GM23338 (cell line): ENCODE data around the gene CABLES2. TPM values are rescaled to one million over a fixed set of nuclear protein-coding genes. Genes with fewer than 3 reads are reported as not detected.
A peak's percentile ranks its signal among the peaks of the same experiment; 100 is the strongest.

Source experiments
- ATAC-seq: fragments of 200-7000 bp; cut with Tn5 transposase; 3 replicates; pipeline ENCODE4 v1.9.1; 2020
- DNase-seq: peaks from one replicate; pipeline ENCODE4 v3.0.0-alpha.2; 2015; ENCODE audit warnings: low spot score
- H2AFZ ChIP-seq: fragments of 200-600 bp; sonication (generic); 2 replicates; pipeline ENCODE4 v1.8.0; 2016; ENCODE audit warnings: antibody characterized with exemption, mild to moderate bottlenecking, moderate library complexity
- H3F3A ChIP-seq: fragments of 200-600 bp; sonication (generic); replicated peaks from 2 replicates; pipeline ENCODE4 v1.8.0; 2017; ENCODE audit warnings: antibody characterized with exemption, mixed run types, low read depth
- H3K27ac ChIP-seq: fragments of 200-600 bp; sonication (generic); 2 replicates; pipeline ENCODE4 v1.6.1; 2016; ENCODE audit warnings: low read depth
- H3K27me3 ChIP-seq: fragments of 200-600 bp; sonication (generic); 2 replicates; pipeline ENCODE4 v1.8.0; 2016; ENCODE audit warnings: mild to moderate bottlenecking, mixed run types, moderate library complexity; ENCODE audit not compliant: insufficient read depth
- H3K36me3 ChIP-seq: fragments of 200-600 bp; sonication (generic); 2 replicates; pipeline ENCODE4 v1.8.0; 2016; ENCODE audit warnings: mild to moderate bottlenecking; ENCODE audit not compliant: insufficient read depth
- H3K4me1 ChIP-seq: fragments of 200-600 bp; sonication (generic); 2 replicates; pipeline ENCODE4 v1.8.0; 2016; ENCODE audit warnings: mild to moderate bottlenecking, moderate library complexity; ENCODE audit not compliant: insufficient read depth
- H3K4me2 ChIP-seq: fragments of 200-600 bp; sonication (generic); 2 replicates; pipeline ENCODE4 v1.7.1; 2017; ENCODE audit warnings: mixed run types
- H3K4me3 ChIP-seq: fragments of 200-600 bp; sonication (generic); 2 replicates; pipeline ENCODE4 v1.6.1; 2016; ENCODE audit warnings: mixed run types
- H3K79me2 ChIP-seq: fragments of 200-600 bp; sonication (generic); replicated peaks from 2 replicates; pipeline ENCODE4 v1.8.0; 2017; ENCODE audit warnings: mild to moderate bottlenecking; ENCODE audit not compliant: insufficient read depth
- H3K9me2 ChIP-seq: fragments of 200-600 bp; sonication (generic); 2 replicates; pipeline ENCODE4 v1.8.0; 2017; ENCODE audit not compliant: insufficient read depth
- H4K20me1 ChIP-seq: fragments of 200-600 bp; sonication (generic); replicated peaks from 2 replicates; pipeline ENCODE4 v1.8.0; 2017; ENCODE audit warnings: mild to moderate bottlenecking; ENCODE audit not compliant: insufficient read depth
- H3K27ac Mint-ChIP-seq: 2 replicates; pipeline ENCODE4 v1.8.0; 2020; ENCODE audit warnings: inconsistent platforms, mild to moderate bottlenecking, moderate library complexity, mixed read lengths
- H3K27me3 Mint-ChIP-seq: 3 replicates; pipeline ENCODE4 v1.8.0; 2022; ENCODE audit warnings: low read depth, mild to moderate bottlenecking, moderate library complexity, mixed read lengths, inconsistent platforms; ENCODE audit not compliant: insufficient read depth, poor library complexity
- H3K36me3 Mint-ChIP-seq: 3 replicates; pipeline ENCODE4 v1.8.0; 2021; ENCODE audit warnings: low read depth, mild to moderate bottlenecking, inconsistent platforms, moderate library complexity, mixed read lengths
- H3K4me1 Mint-ChIP-seq: 3 replicates; pipeline ENCODE4 v1.8.0; 2020; ENCODE audit warnings: mild to moderate bottlenecking, inconsistent platforms, mixed read lengths
- H3K4me3 Mint-ChIP-seq: 3 replicates; pipeline ENCODE4 v1.8.0; 2021; ENCODE audit warnings: moderate library complexity, mild to moderate bottlenecking, inconsistent platforms, mixed read lengths
- H3K9me3 Mint-ChIP-seq: 3 replicates; pipeline ENCODE4 v1.8.0; 2020; ENCODE audit warnings: moderate library complexity, mild to moderate bottlenecking, inconsistent platforms, mixed read lengths
- CREB1 ChIP-seq: fragments of 250-450 bp; sonication (Bioruptor Pico); IDR thresholded peaks from 2 replicates; pipeline ENCODE4 v1.5.0; 2020; ENCODE audit warnings: low read depth, mild to moderate bottlenecking, moderate library complexity
- EZH2 ChIP-seq: fragments of 200-600 bp; sonication (generic); IDR thresholded peaks from one replicate; pipeline ENCODE4 v1.8.0; 2017; ENCODE audit warnings: antibody characterized with exemption, mild to moderate bottlenecking, low read depth; ENCODE audit not compliant: unreplicated experiment
- EZH2phosphoT487 ChIP-seq: fragments of 200-600 bp; sonication (generic); IDR thresholded peaks from one replicate; pipeline ENCODE4 v1.8.1; 2018; ENCODE audit warnings: antibody characterized with exemption; ENCODE audit not compliant: unreplicated experiment
- JUNB ChIP-seq: IDR thresholded peaks from one replicate; pipeline ENCODE4 v1.6.1; 2016; ENCODE audit warnings: antibody characterized with exemption; ENCODE audit not compliant: unreplicated experiment
- NANOG ChIP-seq: IDR thresholded peaks from 2 replicates; pipeline ENCODE4 v1.6.1; 2016; ENCODE audit warnings: antibody characterized with exemption, borderline replicate concordance
- POLR2AphosphoS5 ChIP-seq: IDR thresholded peaks from 2 replicates; pipeline ENCODE4 v1.6.1; 2016; ENCODE audit warnings: antibody characterized with exemption, low read depth
- STAT1 ChIP-seq: IDR thresholded peaks from one replicate; pipeline ENCODE4 v1.6.1; 2016; ENCODE audit warnings: antibody characterized with exemption; ENCODE audit not compliant: unreplicated experiment
- ZNF114 ChIP-seq: fragments of 250-450 bp; sonication (Bioruptor Pico); IDR thresholded peaks from 2 replicates; pipeline ENCODE4 v1.5.0; 2020; ENCODE audit warnings: mild to moderate bottlenecking, moderate library complexity
- ZNF331 ChIP-seq: fragments of 250-450 bp; sonication (Bioruptor Pico); IDR thresholded peaks from 2 replicates; pipeline ENCODE4 v1.5.0; 2020; ENCODE audit warnings: low read depth, mild to moderate bottlenecking, moderate library complexity
- polyA plus RNA-seq: library from polyadenylated mRNA; unstranded; fragments of >200 nt; fragmentation: Nextera tagmentation; extraction: Ambion mirVana; gene quantifications from 2 replicates; pipeline ENCODE4 v1.2.1, GENCODE V29; 2016
- total RNA-seq: library from RNA; depleted of rRNA; stranded (reverse); fragments of >200 nt; shearing (Covaris generic); gene quantifications from 2 replicates; pipeline ENCODE4 v1.2.3, GENCODE V29; 2014
- TF ChIP-seq, protein P1 (sequence below), 2 experiments: fragments of 200-600 bp in 1 of 2; sonication (generic) in 1 of 2; conservative IDR thresholded peaks; 2 replicates each; pipeline versions ENCODE4 v1.5.1 to v1.6.1; 2016 to 2017; ENCODE audit warnings: antibody characterized with exemption in 2 of 2, low read depth in 2 of 2, mild to moderate bottlenecking in 2 of 2, moderate library complexity in 1 of 2
- TF ChIP-seq, protein P2 (sequence below): IDR thresholded peaks from one replicate; pipeline ENCODE4 v1.6.1; 2018; ENCODE audit warnings: antibody characterized with exemption; ENCODE audit not compliant: unreplicated experiment
- TF ChIP-seq, protein P3 (sequence below): IDR thresholded peaks from 2 replicates; pipeline ENCODE4 v1.6.1; 2016; ENCODE audit warnings: antibody characterized with exemption
- TF ChIP-seq, protein P4 (sequence below): fragments of 250-450 bp; sonication (Bioruptor Pico); IDR thresholded peaks from 2 replicates; pipeline ENCODE4 v1.5.0; 2020; ENCODE audit warnings: mild to moderate bottlenecking, moderate library complexity

Gene CABLES2
- total and polyA plus RNA-seq, 2 experiments from 2014 or later, result 4.3 to 12.7 TPM

DNA sequence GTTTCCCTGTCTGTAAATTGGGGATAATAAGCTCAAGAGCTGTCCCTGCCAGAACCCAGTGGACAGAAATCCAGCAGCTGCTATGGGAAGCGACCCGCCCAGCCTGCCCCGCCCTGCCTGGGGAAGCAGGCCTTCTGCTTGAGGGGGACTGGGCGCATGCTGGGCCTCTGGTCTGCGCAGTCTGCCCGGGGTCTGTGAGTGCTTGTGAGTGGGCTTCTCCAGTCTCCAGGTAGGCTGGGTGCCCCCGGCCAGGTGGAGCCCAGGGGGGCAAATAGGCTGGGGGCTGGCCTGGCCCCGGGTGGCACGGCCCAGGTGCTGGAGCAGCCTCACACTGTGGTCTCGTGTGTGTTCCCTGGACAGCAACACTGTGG is 20.9 kb upstream of the CABLES2 start:
- ATAC-seq (no peak), DNase-seq (no peak)
- H3K4me3 Mint-ChIP-seq, result no peak overlapping the region
- H3F3A ChIP-seq, result peaks cover 9% of the 10 kb centered on the region; the same call in 1 of the 2 replicates
- H3K4me3 ChIP-seq, result no peak overlapping the region
- peaks cover 49% of the 10 kb centered on the region for H3K4me1 Mint-ChIP-seq
- no peak overlapping the region for H2AFZ ChIP-seq
- no peaks in the 10 kb centered on the region for H3K27me3 ChIP-seq
- TF ChIP-seq, protein P1, sequence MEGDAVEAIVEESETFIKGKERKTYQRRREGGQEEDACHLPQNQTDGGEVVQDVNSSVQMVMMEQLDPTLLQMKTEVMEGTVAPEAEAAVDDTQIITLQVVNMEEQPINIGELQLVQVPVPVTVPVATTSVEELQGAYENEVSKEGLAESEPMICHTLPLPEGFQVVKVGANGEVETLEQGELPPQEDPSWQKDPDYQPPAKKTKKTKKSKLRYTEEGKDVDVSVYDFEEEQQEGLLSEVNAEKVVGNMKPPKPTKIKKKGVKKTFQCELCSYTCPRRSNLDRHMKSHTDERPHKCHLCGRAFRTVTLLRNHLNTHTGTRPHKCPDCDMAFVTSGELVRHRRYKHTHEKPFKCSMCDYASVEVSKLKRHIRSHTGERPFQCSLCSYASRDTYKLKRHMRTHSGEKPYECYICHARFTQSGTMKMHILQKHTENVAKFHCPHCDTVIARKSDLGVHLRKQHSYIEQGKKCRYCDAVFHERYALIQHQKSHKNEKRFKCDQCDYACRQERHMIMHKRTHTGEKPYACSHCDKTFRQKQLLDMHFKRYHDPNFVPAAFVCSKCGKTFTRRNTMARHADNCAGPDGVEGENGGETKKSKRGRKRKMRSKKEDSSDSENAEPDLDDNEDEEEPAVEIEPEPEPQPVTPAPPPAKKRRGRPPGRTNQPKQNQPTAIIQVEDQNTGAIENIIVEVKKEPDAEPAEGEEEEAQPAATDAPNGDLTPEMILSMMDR (conservative IDR thresholded peaks at IDR 0.05; ENCODE audit: low read depth in 2 of 2), result no peak
- TF ChIP-seq JUNB (no peak), POLR2AphosphoS5 (no peak), EZH2 (no peak), ZNF331 (CRISPR knock-in tag) (no peak), STAT1 (no peak), ZNF114 (no peak), CREB1 (no peak), NANOG (no peak), EZH2phosphoT487 (no peak)
- TF ChIP-seq, protein P2, sequence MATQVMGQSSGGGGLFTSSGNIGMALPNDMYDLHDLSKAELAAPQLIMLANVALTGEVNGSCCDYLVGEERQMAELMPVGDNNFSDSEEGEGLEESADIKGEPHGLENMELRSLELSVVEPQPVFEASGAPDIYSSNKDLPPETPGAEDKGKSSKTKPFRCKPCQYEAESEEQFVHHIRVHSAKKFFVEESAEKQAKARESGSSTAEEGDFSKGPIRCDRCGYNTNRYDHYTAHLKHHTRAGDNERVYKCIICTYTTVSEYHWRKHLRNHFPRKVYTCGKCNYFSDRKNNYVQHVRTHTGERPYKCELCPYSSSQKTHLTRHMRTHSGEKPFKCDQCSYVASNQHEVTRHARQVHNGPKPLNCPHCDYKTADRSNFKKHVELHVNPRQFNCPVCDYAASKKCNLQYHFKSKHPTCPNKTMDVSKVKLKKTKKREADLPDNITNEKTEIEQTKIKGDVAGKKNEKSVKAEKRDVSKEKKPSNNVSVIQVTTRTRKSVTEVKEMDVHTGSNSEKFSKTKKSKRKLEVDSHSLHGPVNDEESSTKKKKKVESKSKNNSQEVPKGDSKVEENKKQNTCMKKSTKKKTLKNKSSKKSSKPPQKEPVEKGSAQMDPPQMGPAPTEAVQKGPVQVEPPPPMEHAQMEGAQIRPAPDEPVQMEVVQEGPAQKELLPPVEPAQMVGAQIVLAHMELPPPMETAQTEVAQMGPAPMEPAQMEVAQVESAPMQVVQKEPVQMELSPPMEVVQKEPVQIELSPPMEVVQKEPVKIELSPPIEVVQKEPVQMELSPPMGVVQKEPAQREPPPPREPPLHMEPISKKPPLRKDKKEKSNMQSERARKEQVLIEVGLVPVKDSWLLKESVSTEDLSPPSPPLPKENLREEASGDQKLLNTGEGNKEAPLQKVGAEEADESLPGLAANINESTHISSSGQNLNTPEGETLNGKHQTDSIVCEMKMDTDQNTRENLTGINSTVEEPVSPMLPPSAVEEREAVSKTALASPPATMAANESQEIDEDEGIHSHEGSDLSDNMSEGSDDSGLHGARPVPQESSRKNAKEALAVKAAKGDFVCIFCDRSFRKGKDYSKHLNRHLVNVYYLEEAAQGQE, result no peak
- TF ChIP-seq, protein P3, sequence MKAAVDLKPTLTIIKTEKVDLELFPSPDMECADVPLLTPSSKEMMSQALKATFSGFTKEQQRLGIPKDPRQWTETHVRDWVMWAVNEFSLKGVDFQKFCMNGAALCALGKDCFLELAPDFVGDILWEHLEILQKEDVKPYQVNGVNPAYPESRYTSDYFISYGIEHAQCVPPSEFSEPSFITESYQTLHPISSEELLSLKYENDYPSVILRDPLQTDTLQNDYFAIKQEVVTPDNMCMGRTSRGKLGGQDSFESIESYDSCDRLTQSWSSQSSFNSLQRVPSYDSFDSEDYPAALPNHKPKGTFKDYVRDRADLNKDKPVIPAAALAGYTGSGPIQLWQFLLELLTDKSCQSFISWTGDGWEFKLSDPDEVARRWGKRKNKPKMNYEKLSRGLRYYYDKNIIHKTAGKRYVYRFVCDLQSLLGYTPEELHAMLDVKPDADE, result no peak
- TF ChIP-seq, protein P4, sequence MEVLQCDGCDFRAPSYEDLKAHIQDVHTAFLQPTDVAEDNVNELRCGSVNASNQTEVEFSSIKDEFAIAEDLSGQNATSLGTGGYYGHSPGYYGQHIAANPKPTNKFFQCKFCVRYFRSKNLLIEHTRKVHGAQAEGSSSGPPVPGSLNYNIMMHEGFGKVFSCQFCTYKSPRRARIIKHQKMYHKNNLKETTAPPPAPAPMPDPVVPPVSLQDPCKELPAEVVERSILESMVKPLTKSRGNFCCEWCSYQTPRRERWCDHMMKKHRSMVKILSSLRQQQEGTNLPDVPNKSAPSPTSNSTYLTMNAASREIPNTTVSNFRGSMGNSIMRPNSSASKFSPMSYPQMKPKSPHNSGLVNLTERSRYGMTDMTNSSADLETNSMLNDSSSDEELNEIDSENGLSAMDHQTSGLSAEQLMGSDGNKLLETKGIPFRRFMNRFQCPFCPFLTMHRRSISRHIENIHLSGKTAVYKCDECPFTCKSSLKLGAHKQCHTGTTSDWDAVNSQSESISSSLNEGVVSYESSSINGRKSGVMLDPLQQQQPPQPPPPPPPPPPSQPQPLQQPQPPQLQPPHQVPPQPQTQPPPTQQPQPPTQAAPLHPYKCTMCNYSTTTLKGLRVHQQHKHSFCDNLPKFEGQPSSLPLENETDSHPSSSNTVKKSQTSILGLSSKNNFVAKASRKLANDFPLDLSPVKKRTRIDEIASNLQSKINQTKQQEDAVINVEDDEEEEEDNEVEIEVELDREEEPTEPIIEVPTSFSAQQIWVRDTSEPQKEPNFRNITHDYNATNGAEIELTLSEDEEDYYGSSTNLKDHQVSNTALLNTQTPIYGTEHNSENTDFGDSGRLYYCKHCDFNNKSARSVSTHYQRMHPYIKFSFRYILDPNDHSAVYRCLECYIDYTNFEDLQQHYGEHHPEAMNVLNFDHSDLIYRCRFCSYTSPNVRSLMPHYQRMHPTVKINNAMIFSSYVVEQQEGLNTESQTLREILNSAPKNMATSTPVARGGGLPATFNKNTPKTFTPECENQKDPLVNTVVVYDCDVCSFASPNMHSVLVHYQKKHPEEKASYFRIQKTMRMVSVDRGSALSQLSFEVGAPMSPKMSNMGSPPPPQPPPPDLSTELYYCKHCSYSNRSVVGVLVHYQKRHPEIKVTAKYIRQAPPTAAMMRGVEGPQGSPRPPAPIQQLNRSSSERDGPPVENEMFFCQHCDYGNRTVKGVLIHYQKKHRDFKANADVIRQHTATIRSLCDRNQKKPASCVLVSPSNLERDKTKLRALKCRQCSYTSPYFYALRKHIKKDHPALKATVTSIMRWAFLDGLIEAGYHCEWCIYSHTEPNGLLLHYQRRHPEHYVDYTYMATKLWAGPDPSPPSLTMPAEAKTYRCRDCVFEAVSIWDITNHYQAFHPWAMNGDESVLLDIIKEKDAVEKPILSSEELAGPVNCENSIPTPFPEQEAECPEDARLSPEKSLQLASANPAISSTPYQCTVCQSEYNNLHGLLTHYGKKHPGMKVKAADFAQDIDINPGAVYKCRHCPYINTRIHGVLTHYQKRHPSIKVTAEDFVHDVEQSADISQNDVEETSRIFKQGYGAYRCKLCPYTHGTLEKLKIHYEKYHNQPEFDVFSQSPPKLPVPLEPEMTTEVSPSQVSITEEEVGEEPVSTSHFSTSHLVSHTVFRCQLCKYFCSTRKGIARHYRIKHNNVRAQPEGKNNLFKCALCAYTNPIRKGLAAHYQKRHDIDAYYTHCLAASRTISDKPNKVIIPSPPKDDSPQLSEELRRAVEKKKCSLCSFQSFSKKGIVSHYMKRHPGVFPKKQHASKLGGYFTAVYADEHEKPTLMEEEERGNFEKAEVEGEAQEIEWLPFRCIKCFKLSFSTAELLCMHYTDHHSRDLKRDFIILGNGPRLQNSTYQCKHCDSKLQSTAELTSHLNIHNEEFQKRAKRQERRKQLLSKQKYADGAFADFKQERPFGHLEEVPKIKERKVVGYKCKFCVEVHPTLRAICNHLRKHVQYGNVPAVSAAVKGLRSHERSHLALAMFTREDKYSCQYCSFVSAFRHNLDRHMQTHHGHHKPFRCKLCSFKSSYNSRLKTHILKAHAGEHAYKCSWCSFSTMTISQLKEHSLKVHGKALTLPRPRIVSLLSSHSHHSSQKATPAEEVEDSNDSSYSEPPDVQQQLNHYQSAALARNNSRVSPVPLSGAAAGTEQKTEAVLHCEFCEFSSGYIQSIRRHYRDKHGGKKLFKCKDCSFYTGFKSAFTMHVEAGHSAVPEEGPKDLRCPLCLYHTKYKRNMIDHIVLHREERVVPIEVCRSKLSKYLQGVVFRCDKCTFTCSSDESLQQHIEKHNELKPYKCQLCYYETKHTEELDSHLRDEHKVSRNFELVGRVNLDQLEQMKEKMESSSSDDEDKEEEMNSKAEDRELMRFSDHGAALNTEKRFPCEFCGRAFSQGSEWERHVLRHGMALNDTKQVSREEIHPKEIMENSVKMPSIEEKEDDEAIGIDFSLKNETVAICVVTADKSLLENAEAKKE (CRISPR knock-in tag), result no peak
- no peaks in the 10 kb centered on the region for H3K9me3 Mint-ChIP-seq
- peaks cover 27% of the 10 kb centered on the region for H3K4me1 ChIP-seq
- H3K27me3 Mint-ChIP-seq, result peaks cover 8% of the 10 kb centered on the region
- no peaks in the 10 kb centered on the region for H3K36me3 Mint-ChIP-seq
- peak overlapping the region; percentile 69; the same call in 1 of the 2 replicates for H3K4me2 ChIP-seq
- no peaks in the 10 kb centered on the region for H3K9me2 ChIP-seq
- no peaks in the 10 kb centered on the region for H3K36me3 ChIP-seq
- H4K20me1 ChIP-seq, result no peaks in the 10 kb centered on the region
- H3K79me2 ChIP-seq, result no peaks in the 10 kb centered on the region
- H3K27ac Mint-ChIP-seq, result peak overlapping the region; percentile 44; the same call in 1 of the 2 replicates
- 0 out of 2 replicates have a peak overlapping the region, but pooled peaks have one; percentile 55 for H3K27ac ChIP-seq
